ENCODE measurements around the gene NR4A3. TPM values are rescaled to one million over a fixed set of nuclear protein-coding genes. Genes with fewer than 3 reads are reported as not detected.

NR4A3 gene
- total and polyA plus RNA-seq, 2 of the 13 experiments (the other 11 are each of a cell fraction or from before 2014, with no cell fraction given): 0.02 to 0.09 TPM

DNA sequence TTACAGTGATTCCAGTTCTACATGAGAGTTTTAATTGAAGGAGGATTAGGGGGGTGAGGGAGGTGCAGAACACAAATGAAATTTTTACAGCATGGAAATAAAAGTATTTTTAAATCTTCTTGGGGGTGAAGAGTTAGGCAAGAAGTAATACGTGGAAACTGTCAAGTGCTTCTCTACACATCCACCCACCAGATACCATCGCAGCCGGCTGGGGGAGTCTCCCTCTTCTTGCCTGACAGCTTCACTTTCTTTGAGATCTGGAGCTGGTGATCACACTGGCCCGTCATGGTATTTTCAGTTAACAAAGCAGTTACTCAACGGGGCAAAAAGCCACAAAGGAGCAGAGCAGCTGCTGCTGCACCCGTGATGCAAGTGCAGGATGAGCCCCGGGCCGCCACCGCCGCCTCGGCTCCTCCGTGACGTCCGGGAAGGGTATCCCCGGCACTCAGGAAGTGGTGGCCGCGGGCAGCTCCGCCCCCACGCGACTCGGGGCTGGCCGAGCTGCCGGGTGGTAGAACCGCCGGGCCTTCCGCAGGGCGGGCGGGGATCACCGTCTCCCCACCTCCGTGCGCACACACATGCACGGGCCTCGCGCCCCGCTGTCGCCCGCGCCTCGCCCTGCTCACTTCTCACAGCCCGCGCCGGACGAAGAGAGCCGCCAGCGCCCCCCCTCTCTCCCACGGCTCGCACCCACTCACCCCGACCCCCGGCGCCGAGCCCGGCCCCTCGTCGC lies 2.4 kb upstream of the NR4A3 start (continued):
- TF ChIP-seq, protein P1, sequence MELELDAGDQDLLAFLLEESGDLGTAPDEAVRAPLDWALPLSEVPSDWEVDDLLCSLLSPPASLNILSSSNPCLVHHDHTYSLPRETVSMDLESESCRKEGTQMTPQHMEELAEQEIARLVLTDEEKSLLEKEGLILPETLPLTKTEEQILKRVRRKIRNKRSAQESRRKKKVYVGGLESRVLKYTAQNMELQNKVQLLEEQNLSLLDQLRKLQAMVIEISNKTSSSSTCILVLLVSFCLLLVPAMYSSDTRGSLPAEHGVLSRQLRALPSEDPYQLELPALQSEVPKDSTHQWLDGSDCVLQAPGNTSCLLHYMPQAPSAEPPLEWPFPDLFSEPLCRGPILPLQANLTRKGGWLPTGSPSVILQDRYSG (CRISPR knock-in tag; IDR thresholded peaks at IDR 0.05): no peak
- TF ChIP-seq PCBP1 (IDR thresholded peaks at IDR 0.05; ENCODE audit: borderline replicate concordance, low read depth, low read length): no peak
- TF ChIP-seq RARA (CRISPR knock-in tag; IDR thresholded peaks at IDR 0.05): no peak; the same call in 1 of the 2 replicates
- TF ChIP-seq CBFB (CRISPR knock-in tag; IDR thresholded peaks at IDR 0.05): peak; percentile 25; the same call in 1 of the 2 replicates
- TF ChIP-seq ZNF678 (CRISPR knock-in tag; IDR thresholded peaks at IDR 0.05): no peak
- peak; percentile 78; the same call in 1 of the 2 replicates for TF ChIP-seq KLF13 (CRISPR knock-in tag; IDR thresholded peaks at IDR 0.05)
- TF ChIP-seq, protein P2, sequence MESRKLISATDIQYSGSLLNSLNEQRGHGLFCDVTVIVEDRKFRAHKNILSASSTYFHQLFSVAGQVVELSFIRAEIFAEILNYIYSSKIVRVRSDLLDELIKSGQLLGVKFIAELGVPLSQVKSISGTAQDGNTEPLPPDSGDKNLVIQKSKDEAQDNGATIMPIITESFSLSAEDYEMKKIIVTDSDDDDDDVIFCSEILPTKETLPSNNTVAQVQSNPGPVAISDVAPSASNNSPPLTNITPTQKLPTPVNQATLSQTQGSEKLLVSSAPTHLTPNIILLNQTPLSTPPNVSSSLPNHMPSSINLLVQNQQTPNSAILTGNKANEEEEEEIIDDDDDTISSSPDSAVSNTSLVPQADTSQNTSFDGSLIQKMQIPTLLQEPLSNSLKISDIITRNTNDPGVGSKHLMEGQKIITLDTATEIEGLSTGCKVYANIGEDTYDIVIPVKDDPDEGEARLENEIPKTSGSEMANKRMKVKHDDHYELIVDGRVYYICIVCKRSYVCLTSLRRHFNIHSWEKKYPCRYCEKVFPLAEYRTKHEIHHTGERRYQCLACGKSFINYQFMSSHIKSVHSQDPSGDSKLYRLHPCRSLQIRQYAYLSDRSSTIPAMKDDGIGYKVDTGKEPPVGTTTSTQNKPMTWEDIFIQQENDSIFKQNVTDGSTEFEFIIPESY (CRISPR knock-in tag; IDR thresholded peaks at IDR 0.05): no peak
- TF ChIP-seq, protein P3, sequence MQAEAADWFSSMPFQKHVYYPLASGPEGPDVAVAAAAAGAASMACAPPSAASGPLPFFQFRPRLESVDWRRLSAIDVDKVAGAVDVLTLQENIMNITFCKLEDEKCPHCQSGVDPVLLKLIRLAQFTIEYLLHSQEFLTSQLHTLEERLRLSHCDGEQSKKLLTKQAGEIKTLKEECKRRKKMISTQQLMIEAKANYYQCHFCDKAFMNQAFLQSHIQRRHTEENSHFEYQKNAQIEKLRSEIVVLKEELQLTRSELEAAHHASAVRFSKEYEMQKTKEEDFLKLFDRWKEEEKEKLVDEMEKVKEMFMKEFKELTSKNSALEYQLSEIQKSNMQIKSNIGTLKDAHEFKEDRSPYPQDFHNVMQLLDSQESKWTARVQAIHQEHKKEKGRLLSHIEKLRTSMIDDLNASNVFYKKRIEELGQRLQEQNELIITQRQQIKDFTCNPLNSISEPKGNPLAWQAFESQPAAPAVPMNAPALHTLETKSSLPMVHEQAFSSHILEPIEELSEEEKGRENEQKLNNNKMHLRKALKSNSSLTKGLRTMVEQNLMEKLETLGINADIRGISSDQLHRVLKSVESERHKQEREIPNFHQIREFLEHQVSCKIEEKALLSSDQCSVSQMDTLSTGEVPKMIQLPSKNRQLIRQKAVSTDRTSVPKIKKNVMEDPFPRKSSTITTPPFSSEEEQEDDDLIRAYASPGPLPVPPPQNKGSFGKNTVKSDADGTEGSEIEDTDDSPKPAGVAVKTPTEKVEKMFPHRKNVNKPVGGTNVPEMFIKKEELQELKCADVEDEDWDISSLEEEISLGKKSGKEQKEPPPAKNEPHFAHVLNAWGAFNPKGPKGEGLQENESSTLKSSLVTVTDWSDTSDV (CRISPR knock-in tag; IDR thresholded peaks at IDR 0.05): peak; percentile 31; the same call in 1 of the 2 replicates
- no peak for TF ChIP-seq ZNF33B (CRISPR knock-in tag; IDR thresholded peaks at IDR 0.05)
- TF ChIP-seq, protein P4, sequence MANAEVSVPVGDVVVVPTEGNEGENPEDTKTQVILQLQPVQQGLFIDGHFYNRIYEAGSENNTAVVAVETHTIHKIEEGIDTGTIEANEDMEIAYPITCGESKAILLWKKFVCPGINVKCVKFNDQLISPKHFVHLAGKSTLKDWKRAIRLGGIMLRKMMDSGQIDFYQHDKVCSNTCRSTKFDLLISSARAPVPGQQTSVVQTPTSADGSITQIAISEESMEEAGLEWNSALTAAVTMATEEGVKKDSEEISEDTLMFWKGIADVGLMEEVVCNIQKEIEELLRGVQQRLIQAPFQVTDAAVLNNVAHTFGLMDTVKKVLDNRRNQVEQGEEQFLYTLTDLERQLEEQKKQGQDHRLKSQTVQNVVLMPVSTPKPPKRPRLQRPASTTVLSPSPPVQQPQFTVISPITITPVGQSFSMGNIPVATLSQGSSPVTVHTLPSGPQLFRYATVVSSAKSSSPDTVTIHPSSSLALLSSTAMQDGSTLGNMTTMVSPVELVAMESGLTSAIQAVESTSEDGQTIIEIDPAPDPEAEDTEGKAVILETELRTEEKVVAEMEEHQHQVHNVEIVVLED (CRISPR knock-in tag; IDR thresholded peaks at IDR 0.05; ENCODE audit: borderline replicate concordance): peak; percentile 71; the same call in 1 of the 2 replicates
- TF ChIP-seq SALL2 (CRISPR knock-in tag; IDR thresholded peaks at IDR 0.05): 0 out of 2 replicates have a peak, but pooled peaks have one; percentile 37
- TF ChIP-seq, protein P5, sequence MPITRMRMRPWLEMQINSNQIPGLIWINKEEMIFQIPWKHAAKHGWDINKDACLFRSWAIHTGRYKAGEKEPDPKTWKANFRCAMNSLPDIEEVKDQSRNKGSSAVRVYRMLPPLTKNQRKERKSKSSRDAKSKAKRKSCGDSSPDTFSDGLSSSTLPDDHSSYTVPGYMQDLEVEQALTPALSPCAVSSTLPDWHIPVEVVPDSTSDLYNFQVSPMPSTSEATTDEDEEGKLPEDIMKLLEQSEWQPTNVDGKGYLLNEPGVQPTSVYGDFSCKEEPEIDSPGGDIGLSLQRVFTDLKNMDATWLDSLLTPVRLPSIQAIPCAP (CRISPR knock-in tag; IDR thresholded peaks at IDR 0.05; ENCODE audit: low read depth): no peak
- TF ChIP-seq, protein P6, sequence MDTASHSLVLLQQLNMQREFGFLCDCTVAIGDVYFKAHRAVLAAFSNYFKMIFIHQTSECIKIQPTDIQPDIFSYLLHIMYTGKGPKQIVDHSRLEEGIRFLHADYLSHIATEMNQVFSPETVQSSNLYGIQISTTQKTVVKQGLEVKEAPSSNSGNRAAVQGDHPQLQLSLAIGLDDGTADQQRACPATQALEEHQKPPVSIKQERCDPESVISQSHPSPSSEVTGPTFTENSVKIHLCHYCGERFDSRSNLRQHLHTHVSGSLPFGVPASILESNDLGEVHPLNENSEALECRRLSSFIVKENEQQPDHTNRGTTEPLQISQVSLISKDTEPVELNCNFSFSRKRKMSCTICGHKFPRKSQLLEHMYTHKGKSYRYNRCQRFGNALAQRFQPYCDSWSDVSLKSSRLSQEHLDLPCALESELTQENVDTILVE (CRISPR knock-in tag; IDR thresholded peaks at IDR 0.05): peak; percentile 74; the same call in 1 of the 2 replicates
- no peak for TF ChIP-seq JARID2 (CRISPR knock-in tag; IDR thresholded peaks at IDR 0.05; ENCODE audit: insufficient replicate concordance)
- TF ChIP-seq, protein P7, sequence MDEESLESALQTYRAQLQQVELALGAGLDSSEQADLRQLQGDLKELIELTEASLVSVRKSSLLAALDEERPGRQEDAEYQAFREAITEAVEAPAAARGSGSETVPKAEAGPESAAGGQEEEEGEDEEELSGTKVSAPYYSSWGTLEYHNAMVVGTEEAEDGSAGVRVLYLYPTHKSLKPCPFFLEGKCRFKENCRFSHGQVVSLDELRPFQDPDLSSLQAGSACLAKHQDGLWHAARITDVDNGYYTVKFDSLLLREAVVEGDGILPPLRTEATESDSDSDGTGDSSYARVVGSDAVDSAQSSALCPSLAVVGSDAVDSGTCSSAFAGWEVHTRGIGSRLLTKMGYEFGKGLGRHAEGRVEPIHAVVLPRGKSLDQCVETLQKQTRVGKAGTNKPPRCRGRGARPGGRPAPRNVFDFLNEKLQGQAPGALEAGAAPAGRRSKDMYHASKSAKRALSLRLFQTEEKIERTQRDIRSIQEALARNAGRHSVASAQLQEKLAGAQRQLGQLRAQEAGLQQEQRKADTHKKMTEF (CRISPR knock-in tag; IDR thresholded peaks at IDR 0.05): peak; percentile 89
- no peak for TF ChIP-seq HOXD1 (CRISPR knock-in tag; IDR thresholded peaks at IDR 0.05)
- TF ChIP-seq KMT2A (CRISPR knock-in tag; IDR thresholded peaks at IDR 0.05): peak; percentile 41; the same call in 1 of the 2 replicates
- peak; percentile 51; the same call in 1 of the 2 replicates for TF ChIP-seq EED (CRISPR knock-in tag; IDR thresholded peaks at IDR 0.05)

Measured in HepG2 (cell line).